Stimulated activated naive B cell treated with anti-CD40 and anti-IgM and Interleukin-4, amounts not matched to agents 10 μg/mL and 1 μg/mL and 100 μg/mL, for 72 hours (primary cell): ENCODE data around the gene HES5.

Source experiments
- ATAC-seq, 2 donors: fragments of 150-1000 bp; cut with Tn5 transposase; replicated peaks; 2 replicates each; pipeline ENCODE4 v1.10.0; 2021; ENCODE audit warnings: moderate library complexity in 1 of 2
- DNase-seq: peaks from one replicate; pipeline ENCODE4 v3.0.0; 2021
- H3K27ac Mint-ChIP-seq: one replicate; pipeline ENCODE4 v1.8.0; 2022; ENCODE audit warnings: mild to moderate bottlenecking, mixed read lengths
- H3K27me3 Mint-ChIP-seq, 2 donors: one replicate each; pipeline ENCODE4 v1.8.0; 2022; ENCODE audit warnings: mixed read lengths in 2 of 2
- H3K36me3 Mint-ChIP-seq, 2 donors: one replicate each; pipeline ENCODE4 v1.8.0; 2022; ENCODE audit warnings: mixed read lengths in 2 of 2, mild to moderate bottlenecking in 1 of 2
- H3K4me1 Mint-ChIP-seq, 2 donors: one replicate each; pipeline ENCODE4 v1.8.0; 2022; ENCODE audit warnings: mixed read lengths in 2 of 2, mild to moderate bottlenecking in 1 of 2
- H3K4me3 Mint-ChIP-seq, 2 donors: one replicate each; pipeline ENCODE4 v1.8.0; 2022; ENCODE audit warnings: mild to moderate bottlenecking in 2 of 2, mixed read lengths in 2 of 2, moderate library complexity in 1 of 2
- H3K9me3 Mint-ChIP-seq, 2 donors: one replicate each; pipeline ENCODE4 v1.8.0; 2022; ENCODE audit warnings: mixed read lengths in 2 of 2, mild to moderate bottlenecking in 1 of 2

The HES5 gene

DNA sequence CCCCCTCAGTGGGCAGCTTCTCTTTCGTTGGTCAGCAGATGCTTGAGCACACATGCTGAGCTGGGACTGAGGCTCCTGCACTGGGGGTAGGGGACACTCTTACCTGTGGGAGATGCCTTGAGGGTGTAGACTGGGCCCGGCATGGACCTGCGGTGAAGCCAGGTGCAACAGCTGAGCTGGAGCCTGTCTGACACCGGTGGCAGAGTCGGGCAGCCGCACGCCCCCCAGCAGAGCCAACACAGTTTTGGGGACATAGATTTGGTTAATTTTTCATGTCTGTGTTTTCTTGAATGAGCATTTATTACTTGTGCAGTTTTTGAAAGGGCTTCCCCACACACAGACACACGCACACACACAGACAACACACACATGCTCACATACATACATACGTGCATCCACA lies 5.9 kb upstream of the HES5 start:
- Mint-ChIP-seq H3K36me3 (no peaks in the 10 kb centered on the region), H3K9me3 (no peaks in the 10 kb centered on the region), H3K4me1 (peaks cover 3% of the 10 kb centered on the region in 2 donors), H3K27me3 (peaks cover 36 to 61% of the 10 kb centered on the region in 2 donors), H3K4me3 (no peak overlapping the region), H3K27ac (no peak overlapping the region)
- no peak for DNase-seq
- no peak for ATAC-seq

DNA sequence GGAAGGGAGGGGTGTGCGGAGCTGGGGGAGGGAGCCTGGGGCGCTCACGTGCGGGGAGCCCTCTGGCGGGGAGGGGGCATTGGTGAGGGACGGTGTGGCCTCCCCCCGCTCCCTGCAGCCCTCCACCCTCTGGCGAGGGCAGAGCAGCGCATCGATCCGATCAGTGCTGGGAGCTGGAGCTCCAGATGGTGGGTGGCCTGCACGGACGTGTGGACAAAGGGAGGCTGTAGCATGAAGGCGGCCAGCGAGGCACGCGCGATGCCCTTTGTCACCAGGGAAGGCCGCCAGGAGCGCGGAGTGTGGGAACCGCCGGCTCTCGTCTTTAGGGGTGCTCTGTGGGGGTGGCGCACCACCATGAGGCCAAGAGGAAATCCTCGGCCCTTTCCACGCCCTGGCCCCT lies 5.4 kb upstream of the HES5 start:
- ATAC-seq = no peak
- H3K27me3 Mint-ChIP-seq = peaks cover 40 to 66% of the 10 kb centered on the region in 2 donors
- H3K4me1 Mint-ChIP-seq = peaks cover 5 to 6% of the 10 kb centered on the region in 2 donors
- H3K9me3 Mint-ChIP-seq = no peaks in the 10 kb centered on the region
- H3K4me3 Mint-ChIP-seq = no peak overlapping the region
- no peak for DNase-seq
- H3K27ac Mint-ChIP-seq = no peak overlapping the region
- H3K36me3 Mint-ChIP-seq = no peaks in the 10 kb centered on the region

DNA sequence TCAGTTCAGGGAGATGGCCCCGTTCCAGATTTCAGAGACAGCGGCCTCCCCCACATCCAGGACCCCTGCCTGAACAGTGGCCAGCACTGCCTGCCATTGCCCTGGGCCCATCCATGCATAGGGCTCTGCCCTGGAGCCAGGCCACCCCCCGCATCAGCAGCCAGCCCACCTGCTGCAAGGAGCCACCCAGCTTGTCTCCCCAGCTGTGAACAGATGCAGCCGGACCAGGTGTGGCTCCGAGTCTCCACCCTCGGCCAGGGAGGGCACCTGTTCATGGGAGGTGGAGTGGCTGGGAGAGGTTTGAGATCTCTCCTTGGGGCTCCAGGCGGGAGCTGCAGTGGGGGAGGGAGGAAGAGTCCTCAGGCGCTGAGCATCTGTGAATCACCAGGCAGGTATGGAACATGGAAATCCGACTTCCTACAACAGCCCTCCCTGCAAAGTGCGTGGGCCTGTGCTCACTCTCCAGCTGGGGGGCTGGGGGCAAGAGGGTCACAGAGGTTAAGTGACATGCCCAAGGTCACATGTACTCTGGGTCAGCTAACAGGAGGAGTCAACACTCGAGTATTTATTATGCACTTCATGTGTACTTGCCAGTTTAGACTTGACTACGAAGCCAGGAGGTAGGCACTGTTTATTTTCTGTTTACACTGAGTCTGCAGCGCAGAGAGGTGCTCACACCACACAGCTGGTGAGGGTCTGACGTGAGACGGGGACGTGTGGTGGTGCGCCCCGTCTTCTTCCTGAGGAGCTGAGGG lies 4.8 kb upstream of the HES5 start:
- Mint-ChIP-seq H3K9me3 (no peaks in the 10 kb centered on the region), H3K4me3 (no peak overlapping the region), H3K36me3 (no peaks in the 10 kb centered on the region), H3K4me1 (peaks cover 5 to 6% of the 10 kb centered on the region in 2 donors), H3K27me3 (peaks cover 40 to 66% of the 10 kb centered on the region in 2 donors), H3K27ac (no peak overlapping the region)
- DNase-seq (no peak), ATAC-seq (no peak)

DNA sequence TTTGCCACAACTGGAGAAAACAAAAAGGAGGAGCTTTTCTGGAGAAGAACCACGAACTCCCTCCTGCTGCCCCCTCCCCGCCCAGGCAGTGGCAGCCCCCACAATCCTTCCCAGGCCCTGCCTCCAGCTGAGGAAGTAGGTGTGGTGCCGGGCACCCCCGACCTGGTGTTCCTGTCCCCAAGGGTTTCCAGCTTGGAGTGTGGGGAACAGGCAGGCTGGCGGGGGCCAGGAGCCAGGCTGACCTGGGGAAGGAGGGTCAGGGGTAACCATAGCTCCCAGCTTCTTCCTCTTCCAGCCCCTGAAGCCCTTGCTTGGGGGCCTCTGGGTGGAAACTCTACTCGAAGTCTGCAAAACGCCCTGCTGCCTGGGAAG lies 4.2 kb upstream of the HES5 start:
- no peak for ATAC-seq
- Mint-ChIP-seq H3K4me1 (peaks cover 6% of the 10 kb centered on the region in 2 donors), H3K9me3 (no peaks in the 10 kb centered on the region), H3K27ac (no peak overlapping the region), H3K36me3 (no peaks in the 10 kb centered on the region), H3K4me3 (no peak overlapping the region), H3K27me3 (peaks cover 40 to 66% of the 10 kb centered on the region in 2 donors)
- no peak for DNase-seq

DNA sequence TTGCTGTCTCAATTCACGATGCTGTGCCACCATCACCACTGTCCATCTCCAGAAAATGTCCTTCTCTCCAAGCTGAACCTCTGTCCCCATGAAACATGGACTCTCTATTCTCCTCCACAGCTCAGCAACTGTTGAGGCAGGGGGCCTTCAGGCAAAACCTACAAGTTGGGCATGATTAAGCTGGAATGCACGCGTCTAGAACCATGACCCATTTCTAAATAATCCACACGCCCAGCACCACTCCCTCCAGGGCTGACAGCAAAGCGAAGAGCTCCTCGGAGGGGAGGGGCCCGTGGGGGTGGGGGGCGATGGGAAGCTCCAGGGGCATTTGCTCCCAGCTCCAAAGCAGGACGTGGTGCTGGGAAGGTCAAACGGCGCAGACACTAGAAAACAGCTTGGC lies 3.3 kb upstream of the HES5 start:
- ATAC-seq = no peak
- Mint-ChIP-seq H3K9me3 (no peaks in the 10 kb centered on the region), H3K4me3 (no peak overlapping the region), H3K4me1 (peaks cover 9 to 15% of the 10 kb centered on the region in 2 donors), H3K27me3 (peaks cover 40 to 57% of the 10 kb centered on the region in 2 donors), H3K36me3 (no peaks in the 10 kb centered on the region), H3K27ac (no peak overlapping the region)
- no peak for DNase-seq

DNA sequence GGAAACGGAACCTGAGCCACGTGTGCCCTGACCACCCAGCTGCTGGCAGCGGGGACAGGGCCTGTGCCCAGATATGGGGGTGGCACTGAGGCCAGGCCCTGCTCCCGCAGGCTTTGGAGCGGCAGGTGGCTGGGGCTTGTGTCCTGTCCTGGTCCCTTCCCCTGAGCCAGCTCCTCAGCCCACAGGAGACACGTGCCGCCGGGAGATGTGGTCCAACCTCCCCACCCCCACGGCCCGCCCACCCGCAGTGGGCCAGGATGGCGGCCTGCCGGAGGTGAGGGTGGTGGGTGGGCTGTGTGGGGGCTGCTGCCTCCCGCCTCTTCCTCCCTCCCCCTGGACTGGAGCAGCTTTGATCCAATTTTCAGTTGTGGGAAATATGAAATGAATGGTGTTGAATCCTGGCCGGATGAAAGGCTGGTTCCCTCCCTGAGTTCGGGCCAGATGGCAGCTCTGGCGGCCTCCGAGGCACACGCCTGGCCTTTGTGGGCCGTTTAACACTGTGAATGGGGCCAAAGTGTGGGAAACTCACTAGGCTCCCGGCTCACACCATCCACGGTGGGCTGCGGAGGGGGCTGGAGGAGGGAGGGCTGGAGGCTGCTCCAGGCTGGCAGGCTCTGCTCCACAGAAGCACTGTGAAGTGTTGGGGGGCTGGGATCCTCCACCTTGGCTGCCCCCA lies 2.6 kb upstream of the HES5 start:
- DNase-seq = no peak
- Mint-ChIP-seq H3K4me1 (peaks cover 11 to 17% of the 10 kb centered on the region in 2 donors), H3K4me3 (no peak overlapping the region), H3K36me3 (no peaks in the 10 kb centered on the region), H3K27me3 (peaks cover 38 to 55% of the 10 kb centered on the region in 2 donors), H3K27ac (no peak overlapping the region), H3K9me3 (no peaks in the 10 kb centered on the region)
- no peak for ATAC-seq

DNA sequence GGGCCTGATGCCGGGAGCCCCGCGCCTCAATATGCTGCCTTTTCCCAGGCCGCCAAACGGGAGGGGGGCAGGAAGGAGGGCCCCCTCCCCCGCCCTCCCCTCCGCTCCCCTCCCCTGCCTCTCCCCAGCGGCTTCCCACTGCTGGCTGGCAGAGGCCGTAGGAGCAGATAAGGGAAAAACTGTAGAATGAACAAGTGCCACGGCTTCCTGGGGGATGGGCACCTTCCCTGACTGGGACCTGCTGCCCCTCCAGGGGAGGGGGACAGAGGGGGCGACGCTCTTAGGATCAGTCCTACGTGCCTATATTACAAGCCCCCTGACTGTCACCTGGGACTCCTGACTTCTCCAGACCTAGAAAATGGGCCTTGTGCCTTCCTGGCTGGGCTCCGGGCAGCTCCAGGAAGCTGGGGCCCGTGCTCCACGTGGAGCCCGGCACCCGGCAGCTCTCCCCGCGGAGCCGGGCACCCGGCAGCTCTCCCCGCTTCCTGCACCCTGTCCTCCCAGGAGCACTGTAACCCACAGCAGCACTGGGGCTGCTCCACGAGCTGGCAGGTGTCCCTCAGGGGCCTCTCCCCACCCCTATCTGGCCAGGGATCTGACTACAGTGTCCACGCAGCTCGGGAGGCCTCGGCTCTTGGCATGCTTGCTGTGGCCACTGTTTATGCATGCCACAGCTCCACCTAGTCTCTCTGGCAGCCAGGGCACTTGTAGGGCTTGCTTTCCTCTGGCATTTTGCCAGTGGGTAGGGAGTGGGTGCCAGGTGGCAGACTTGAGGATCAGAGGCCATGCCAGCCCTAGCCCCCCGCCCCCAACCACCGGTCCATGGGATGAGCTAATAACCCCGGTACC lies 674 bp upstream of the HES5 start:
- DNase-seq (no peak), ATAC-seq (no peak)
- Mint-ChIP-seq H3K27me3 (peaks cover 25 to 49% of the 10 kb centered on the region in 2 donors), H3K27ac (peak overlapping the region; percentile 47), H3K4me3 (peak overlapping the region; percentile 62 to 76), H3K9me3 (no peaks in the 10 kb centered on the region), H3K36me3 (no peaks in the 10 kb centered on the region), H3K4me1 (peaks cover 20 to 27% of the 10 kb centered on the region in 2 donors)

DNA sequence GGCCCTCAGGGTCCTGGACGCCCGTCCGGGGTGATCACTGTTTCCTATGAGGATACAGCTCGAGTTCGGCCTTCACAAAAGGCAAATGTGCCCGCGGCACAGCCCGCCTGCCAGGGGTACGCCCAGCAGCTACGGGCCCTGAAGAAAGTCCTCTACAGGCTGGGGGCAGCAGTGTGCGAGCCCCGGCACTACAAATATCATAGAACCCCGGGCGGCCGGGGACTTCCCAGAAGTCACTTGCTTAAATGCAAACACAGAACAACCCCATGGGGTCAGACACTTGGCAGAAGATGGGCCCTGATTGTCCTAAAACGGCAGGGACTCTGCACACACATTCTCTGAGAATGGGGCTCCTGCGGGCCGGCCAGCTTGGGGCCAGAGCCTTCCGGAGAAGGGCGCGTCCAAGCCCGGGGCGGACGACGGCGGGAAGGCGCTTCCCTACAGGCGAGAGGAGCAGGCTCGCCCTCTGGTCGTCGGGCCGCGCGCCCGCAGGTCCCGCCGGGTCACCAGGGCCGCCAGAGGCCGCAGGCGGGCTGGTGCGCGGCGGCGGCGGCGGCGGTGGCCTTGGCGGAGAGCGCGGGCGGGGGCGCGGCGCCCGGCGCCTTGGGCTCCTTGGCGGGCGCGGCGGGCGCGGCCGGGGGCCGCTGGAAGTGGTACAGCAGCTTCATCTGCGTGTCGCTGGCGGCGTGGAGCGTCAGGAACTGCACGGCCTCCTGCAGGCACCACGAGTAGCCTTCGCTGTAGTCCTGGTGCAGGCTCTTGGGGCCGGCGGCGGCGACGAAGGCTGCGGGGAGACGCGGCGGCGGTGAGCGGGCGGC lies 888 bp downstream of the HES5 start:
- peak overlapping the region; percentile 77 to 84 for H3K4me3 Mint-ChIP-seq
- H3K27me3 Mint-ChIP-seq = peaks cover 19 to 36% of the 10 kb centered on the region in 2 donors
- peaks cover 3 to 5% of the 10 kb centered on the region in 2 donors for H3K36me3 Mint-ChIP-seq
- H3K4me1 Mint-ChIP-seq = peaks cover 31 to 41% of the 10 kb centered on the region in 2 donors
- ATAC-seq (peak; percentile 8 to 22), DNase-seq (no peak)
- H3K27ac Mint-ChIP-seq = peak overlapping the region; percentile 25
- no peaks in the 10 kb centered on the region for H3K9me3 Mint-ChIP-seq

DNA sequence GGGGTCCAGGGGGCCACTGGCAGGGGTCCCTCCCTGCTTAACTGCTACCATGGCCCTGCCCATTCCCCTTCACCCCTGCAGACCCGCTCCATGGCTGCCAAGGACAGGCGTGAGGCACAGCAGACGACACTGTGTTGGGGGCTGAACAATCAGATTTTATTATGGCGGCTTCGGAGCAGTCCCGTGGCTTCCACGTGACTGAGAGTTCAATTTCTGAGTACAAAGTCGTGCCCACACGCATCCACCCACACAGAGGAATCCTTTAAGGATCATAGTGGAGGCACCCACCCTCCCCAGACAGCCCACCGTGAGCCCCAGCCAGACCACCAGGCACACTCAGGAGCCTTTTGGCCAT lies 1.5 kb downstream of the HES5 start:
- peaks cover 35 to 46% of the 10 kb centered on the region in 2 donors for H3K4me1 Mint-ChIP-seq
- H3K27me3 Mint-ChIP-seq = peaks cover 15 to 30% of the 10 kb centered on the region in 2 donors
- peak overlapping the region in 1 of 2 donors; percentile 84 for H3K4me3 Mint-ChIP-seq
- ATAC-seq = no peak
- no peak overlapping the region for H3K27ac Mint-ChIP-seq
- H3K36me3 Mint-ChIP-seq = peaks cover 3 to 5% of the 10 kb centered on the region in 2 donors
- H3K9me3 Mint-ChIP-seq = no peaks in the 10 kb centered on the region
- no peak for DNase-seq

DNA sequence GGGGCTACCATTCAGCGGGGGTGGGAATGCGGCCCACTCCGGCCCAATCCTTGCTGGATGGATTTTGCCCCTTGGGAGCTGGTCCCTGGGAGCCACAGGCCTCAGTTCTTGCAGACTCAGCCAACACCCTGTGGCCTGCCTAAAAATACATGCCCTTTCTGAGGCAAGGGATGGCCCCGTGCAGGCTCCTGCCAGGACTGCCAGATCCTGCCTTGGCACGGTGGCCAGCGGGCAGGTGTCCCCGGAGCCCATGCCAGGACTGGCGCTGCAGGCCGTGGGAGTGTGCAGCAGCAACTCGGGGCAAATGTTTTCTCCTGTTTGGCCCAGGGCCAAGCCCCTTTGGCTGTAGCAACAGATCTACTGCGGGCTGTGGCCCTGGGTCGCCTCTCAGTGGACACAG lies 2.0 kb downstream of the HES5 start:
- peaks cover 3 to 5% of the 10 kb centered on the region in 2 donors for H3K36me3 Mint-ChIP-seq
- peaks cover 15 to 25% of the 10 kb centered on the region in 2 donors for H3K27me3 Mint-ChIP-seq
- no peak overlapping the region for H3K27ac Mint-ChIP-seq
- DNase-seq (no peak), ATAC-seq (no peak)
- H3K4me3 Mint-ChIP-seq = no peak overlapping the region
- H3K4me1 Mint-ChIP-seq = peaks cover 35 to 52% of the 10 kb centered on the region in 2 donors
- no peaks in the 10 kb centered on the region for H3K9me3 Mint-ChIP-seq

DNA sequence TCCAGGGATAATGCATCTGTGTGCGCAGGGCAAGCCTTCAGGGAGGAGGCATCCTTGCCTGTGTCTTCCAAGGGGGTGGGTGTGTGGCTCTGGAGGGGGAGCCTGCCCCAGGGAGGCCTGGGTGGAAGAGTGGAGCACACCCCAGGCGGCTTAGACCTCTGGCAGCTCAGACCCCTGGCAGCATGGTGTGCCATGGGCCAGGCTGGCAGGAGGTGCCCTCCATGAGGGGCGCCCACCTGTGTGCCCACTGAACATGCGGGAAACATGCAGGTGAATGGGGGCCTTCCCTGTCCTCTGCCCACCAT lies 2.6 kb downstream of the HES5 start:
- DNase-seq (no peak), ATAC-seq (no peak)
- no peak overlapping the region for H3K27ac Mint-ChIP-seq
- H3K9me3 Mint-ChIP-seq = no peaks in the 10 kb centered on the region
- H3K4me3 Mint-ChIP-seq = peak overlapping the region; percentile 80 to 96
- peaks cover 3 to 5% of the 10 kb centered on the region in 2 donors for H3K36me3 Mint-ChIP-seq
- peaks cover 15 to 20% of the 10 kb centered on the region in 2 donors for H3K27me3 Mint-ChIP-seq
- peaks cover 38 to 57% of the 10 kb centered on the region in 2 donors for H3K4me1 Mint-ChIP-seq

DNA sequence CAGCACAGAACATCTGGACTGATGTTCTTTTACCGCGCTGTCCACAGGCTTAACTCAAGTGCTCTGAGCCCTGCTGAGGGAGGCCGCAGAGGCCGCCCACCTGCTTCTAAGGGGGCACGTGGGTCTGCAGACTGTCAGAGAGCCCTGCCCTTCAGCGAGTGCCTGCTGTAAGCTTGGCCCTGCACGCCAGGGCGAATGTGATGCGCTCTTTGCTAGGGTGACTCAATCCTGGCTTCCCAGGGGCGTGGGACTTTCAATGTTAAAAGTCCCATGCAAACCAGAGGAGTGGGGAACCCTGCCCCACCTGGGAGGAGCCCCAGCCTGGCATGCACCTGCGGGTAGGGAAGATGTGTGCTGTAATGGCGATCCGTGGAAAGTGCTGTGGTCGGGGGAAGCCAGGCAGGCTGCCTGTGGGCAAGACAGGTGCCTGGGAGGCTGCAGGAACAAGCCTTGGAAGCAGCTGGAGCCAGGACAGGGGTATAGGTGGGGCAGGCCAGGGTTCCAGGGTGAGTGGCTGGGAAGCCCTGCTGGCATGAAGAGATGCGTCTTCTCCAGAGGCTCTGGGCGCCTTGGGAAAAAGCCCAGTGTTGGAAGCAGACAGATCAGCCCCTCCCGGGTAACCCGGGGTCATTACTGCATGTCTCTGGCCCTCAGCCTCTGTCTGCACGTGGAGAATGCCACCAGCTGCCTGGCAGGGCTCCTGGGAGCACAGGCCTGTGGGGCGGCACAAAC lies 3.1 kb downstream of the HES5 start:
- ATAC-seq (peak; percentile 61 to 73), DNase-seq (peak; percentile 77)
- Mint-ChIP-seq H3K4me1 (peaks cover 38 to 59% of the 10 kb centered on the region in 2 donors), H3K36me3 (peaks cover 3 to 5% of the 10 kb centered on the region in 2 donors), H3K9me3 (no peaks in the 10 kb centered on the region), H3K4me3 (peak overlapping the region; percentile 80 to 96), H3K27ac (peak overlapping the region; percentile 91), H3K27me3 (peaks cover 14 to 16% of the 10 kb centered on the region in 2 donors)
